IMR-90 (cell line): Measurements from ENCODE around the gene UTF1. TPM values are rescaled to one million over a fixed set of nuclear protein-coding genes. Genes with fewer than 3 reads are reported as not detected.
A peak's percentile ranks its signal among the peaks of the same experiment; 100 is the strongest.

Experiments
- ATAC-seq: fragments of 200-7000 bp; cut with Tn5 transposase; 2 replicates; pipeline ENCODE4 v1.9.1; 2020; ENCODE audit warnings: low read depth, mild to moderate bottlenecking, moderate library complexity
- BruUV-seq: library from RNA; stranded (reverse); fragments of 400-500 nt; replicated peaks from 2 replicates; lab custom pipeline; 2021; lab: Mats Ljungman, UMichigan
- CTCF ChIA-PET: fragments of 300-600 bp; formaldehyde crosslinking; extraction: SDS; loops from one replicate; lab custom pipeline; 2021; ENCODE audit warnings: antibody characterized with exemption; lab: Yijun Ruan, JAX
- POLR2A ChIA-PET: fragments of 300-600 bp; sonication (Branson Sonifier 250); formaldehyde crosslinking; loops from one replicate; lab custom pipeline; 2022; ENCODE audit warnings: antibody characterized with exemption; ENCODE audit not compliant: unreplicated experiment; lab: Charles Lee
- DNase-seq: peaks from one replicate; pipeline ENCODE4 v3.0.0; 2013
- H2AFZ ChIP-seq: replicated peaks from 2 replicates; pipeline ENCODE3; 2013; ENCODE audit warnings: low read length, mild to moderate bottlenecking; ENCODE audit not compliant: poor library complexity
- H2AK5ac ChIP-seq: 2 replicates; pipeline ENCODE4 v1.6.1; 2013; ENCODE audit warnings: low read depth, low read length, inconsistent platforms
- H2AK9ac ChIP-seq: replicated peaks from 2 replicates; pipeline ENCODE3; 2013; ENCODE audit warnings: mild to moderate bottlenecking, low read depth, low read length, moderate library complexity; ENCODE audit not compliant: poor library complexity
- H2BK120ac ChIP-seq: 2 replicates; pipeline ENCODE4 v1.6.1; 2013; ENCODE audit warnings: low read depth, low read length, inconsistent platforms
- H2BK15ac ChIP-seq: 3 replicates; pipeline ENCODE4 v1.6.1; 2013; ENCODE audit warnings: low read depth, low read length, inconsistent platforms
- H2BK20ac ChIP-seq: 2 replicates; pipeline ENCODE4 v1.6.1; 2013; ENCODE audit warnings: low read depth, mild to moderate bottlenecking, inconsistent platforms, low read length, moderate library complexity
- H2BK5ac ChIP-seq: 2 replicates; pipeline ENCODE4 v1.6.1; 2013; ENCODE audit warnings: mild to moderate bottlenecking, low read depth, low read length, inconsistent platforms; ENCODE audit not compliant: poor library complexity, severe bottlenecking
- H3K14ac ChIP-seq: replicated peaks from 2 replicates; pipeline ENCODE4 v1.6.1; 2013; ENCODE audit warnings: low read depth, low read length, inconsistent platforms
- H3K18ac ChIP-seq: 2 replicates; pipeline ENCODE4 v1.6.1; 2013; ENCODE audit warnings: low read depth, low read length, control low read depth
- H3K23ac ChIP-seq: 2 replicates; pipeline ENCODE4 v1.6.1; 2013; ENCODE audit warnings: low read depth, low read length, inconsistent platforms
- H3K27ac ChIP-seq: 2 replicates; pipeline ENCODE4 v1.5.1; 2013; ENCODE audit warnings: mild to moderate bottlenecking, control low read depth, low read length; ENCODE audit not compliant: insufficient read depth
- H3K27me3 ChIP-seq: 2 replicates; pipeline ENCODE4 v1.6.1; 2013; ENCODE audit warnings: low read length; ENCODE audit not compliant: control insufficient read depth, insufficient read depth
- H3K36me3 ChIP-seq: 2 replicates; pipeline ENCODE4 v1.6.1; 2013; ENCODE audit warnings: low read length, mixed read lengths; ENCODE audit not compliant: control insufficient read depth, insufficient read depth
- H3K4ac ChIP-seq: 2 replicates; pipeline ENCODE4 v1.6.1; 2013; ENCODE audit warnings: low read depth, low read length, inconsistent platforms
- H3K4me1 ChIP-seq: 2 replicates; pipeline ENCODE4 v1.6.1; 2013; ENCODE audit warnings: low read length, mixed read lengths; ENCODE audit not compliant: control insufficient read depth, insufficient read depth
- H3K4me2 ChIP-seq: 2 replicates; pipeline ENCODE4 v1.6.1; 2013; ENCODE audit warnings: low read depth, mild to moderate bottlenecking, control low read depth, low read length, moderate library complexity
- H3K4me3 ChIP-seq: 2 replicates; pipeline ENCODE4 v1.5.1; 2013; ENCODE audit warnings: low read depth, mild to moderate bottlenecking, control low read depth, low read length, moderate library complexity; ENCODE audit not compliant: insufficient read depth
- H3K56ac ChIP-seq: 2 replicates; pipeline ENCODE4 v1.6.1; 2013; ENCODE audit warnings: low read length, inconsistent platforms; ENCODE audit not compliant: insufficient read depth; ENCODE audit errors: extremely low read depth
- H3K79me1 ChIP-seq, 2 experiments: 2 replicates each; pipeline ENCODE4 v1.6.1; 2013; ENCODE audit warnings: low read length in 2 of 2, inconsistent platforms in 1 of 2, low read depth in 1 of 2
- H3K9ac ChIP-seq: 2 replicates; pipeline ENCODE4 v1.6.1; 2013; ENCODE audit warnings: low read depth, low read length, control low read depth
- H3K9me1 ChIP-seq: 2 replicates; pipeline ENCODE4 v1.6.1; 2013; ENCODE audit warnings: low read length, inconsistent platforms; ENCODE audit not compliant: insufficient read depth
- H3K9me3 ChIP-seq: 2 replicates; pipeline ENCODE4 v1.6.1; 2013; ENCODE audit warnings: low read length; ENCODE audit not compliant: control insufficient read depth, insufficient read depth
- H4K20me1 ChIP-seq: 2 replicates; pipeline ENCODE4 v1.6.1; 2013; ENCODE audit warnings: low read length, inconsistent platforms; ENCODE audit not compliant: insufficient read depth
- H4K5ac ChIP-seq: 2 replicates; pipeline ENCODE4 v1.6.1; 2013; ENCODE audit warnings: mild to moderate bottlenecking, low read depth, low read length, control low read depth
- H4K8ac ChIP-seq, 2 experiments: 2 replicates each; pipeline ENCODE4 v1.6.1; 2013; ENCODE audit warnings: low read depth in 2 of 2, low read length in 2 of 2, control low read depth in 1 of 2, inconsistent platforms in 1 of 2
- H4K91ac ChIP-seq: 2 replicates; pipeline ENCODE4 v1.6.1; 2013; ENCODE audit warnings: low read depth, low read length, inconsistent platforms; ENCODE audit not compliant: insufficient read depth
- BHLHE40 ChIP-seq: fragments of 150-350 bp; IDR thresholded peaks from 2 replicates; pipeline ENCODE4 v1.6.1; 2016; ENCODE audit warnings: mild to moderate bottlenecking, low read depth, low read length
- CEBPB ChIP-seq: IDR thresholded peaks from 2 replicates; pipeline ENCODE4 v1.6.1; 2012; ENCODE audit warnings: low read depth, low read length, improper control_type of control experiment
- FOS ChIP-seq: fragments of 150-350 bp; IDR thresholded peaks from 2 replicates; pipeline ENCODE4 v1.6.1; 2016; ENCODE audit warnings: low read depth, low read length
- MAFK ChIP-seq: IDR thresholded peaks from 2 replicates; pipeline ENCODE4 v1.6.1; 2012; ENCODE audit warnings: low read depth, low read length, improper control_type of control experiment
- MAZ ChIP-seq: IDR thresholded peaks from 2 replicates; pipeline ENCODE4 v1.6.1; 2012; ENCODE audit warnings: low read depth, mild to moderate bottlenecking, low read length, improper control_type of control experiment, moderate library complexity, borderline replicate concordance
- MXI1 ChIP-seq: IDR thresholded peaks from 2 replicates; pipeline ENCODE4 v1.6.1; 2012; ENCODE audit warnings: low read depth, mild to moderate bottlenecking, low read length, moderate library complexity, borderline replicate concordance
- NFE2L2 ChIP-seq: fragments of 150-350 bp; IDR thresholded peaks from 2 replicates; pipeline ENCODE4 v1.6.1; 2016; ENCODE audit warnings: low read depth, mild to moderate bottlenecking, low read length
- POLR2A ChIP-seq: IDR thresholded peaks from 2 replicates; pipeline ENCODE4 v1.6.1; 2012; ENCODE audit warnings: mild to moderate bottlenecking, low read depth, low read length
- RAD21 ChIP-seq: IDR thresholded peaks from 2 replicates; pipeline ENCODE4 v1.6.1; 2012; ENCODE audit warnings: low read length, improper control_type of control experiment
- RCOR1 ChIP-seq: IDR thresholded peaks from 2 replicates; pipeline ENCODE4 v1.6.1; 2012; ENCODE audit warnings: mild to moderate bottlenecking, low read length, improper control_type of control experiment; ENCODE audit not compliant: insufficient replicate concordance
- RFX5 ChIP-seq: IDR thresholded peaks from 2 replicates; pipeline ENCODE4 v1.8.0; 2012; ENCODE audit warnings: low read depth, mild to moderate bottlenecking, low read length, moderate library complexity
- SMC3 ChIP-seq: fragments of 150-350 bp; IDR thresholded peaks from 2 replicates; pipeline ENCODE4 v1.6.1; 2016; ENCODE audit warnings: low read depth, mild to moderate bottlenecking, antibody characterized with exemption, low read length, moderate library complexity
- WGBS, 2 experiments: methylation state at CpG; one replicate each; pipeline versions ENCODE4 v1.1.5 to v1.1.7; 2013; ENCODE audit warnings: missing lambda C conversion rate in 2 of 2; ENCODE audit not compliant: insufficient read length in 1 of 2; ENCODE audit errors: extremely low coverage in 2 of 2; 5-methylcytosine and 5-hydroxymethylcytosine counted together
- dilution Hi-C: fragments of 300-500 bp; cut with HindIII; formaldehyde crosslinking; loops from one replicate; pipeline ENCODE4 v1.14.3; 2018; ENCODE audit warnings: low sequenced_read_pairs; ENCODE audit not compliant: unreplicated experiment
- in situ Hi-C: fragments of 300-500 bp; cut with MboI; formaldehyde crosslinking; loops from 3 replicates; pipeline ENCODE4 v1.14.3; 2019; ENCODE audit warnings: low sequenced_read_pairs, inconsistent platforms, mixed read lengths
- intact Hi-C: fragments of 100-400 bp; cut with micrococcal nuclease; formaldehyde crosslinking; loops from 2 replicates; pipeline ENCODE4 v1.10.0; 2022
- polyA plus RNA-seq, 3 experiments: library from polyadenylated mRNA; depleted of rRNA; stranded (reverse); fragments of >200 nt; gene quantifications; 2 replicates each; pipeline ENCODE4 v1.2.3, GENCODE V29; 2012; ENCODE audit warnings: low replicate concordance in 1 of 3
- total RNA-seq: library from RNA; depleted of rRNA; stranded (reverse); fragments of >200 nt; gene quantifications from 2 replicates; pipeline ENCODE4 v1.2.3, GENCODE V29; 2012
- TF ChIP-seq, protein P1 (sequence below): fragments of 150-350 bp; IDR thresholded peaks from 2 replicates; pipeline ENCODE4 v1.6.1; 2016; ENCODE audit warnings: low read depth, mild to moderate bottlenecking, low read length, moderate library complexity, borderline replicate concordance
- TF ChIP-seq, protein P2 (sequence below): conservative IDR thresholded peaks from 2 replicates; pipeline ENCODE4 v1.5.1; 2012; ENCODE audit warnings: mild to moderate bottlenecking, low read depth, low read length, improper control_type of control experiment
- TF ChIP-seq, protein P3 (sequence below): fragments of 150-350 bp; IDR thresholded peaks from 2 replicates; pipeline ENCODE4 v1.6.1; 2017; ENCODE audit warnings: mild to moderate bottlenecking, antibody characterized with exemption, low read length, low read depth

UTF1 gene
- total and polyA plus RNA-seq, 2 of the 4 experiments (the other 2 are of a cell fraction) = not detected

DNA sequence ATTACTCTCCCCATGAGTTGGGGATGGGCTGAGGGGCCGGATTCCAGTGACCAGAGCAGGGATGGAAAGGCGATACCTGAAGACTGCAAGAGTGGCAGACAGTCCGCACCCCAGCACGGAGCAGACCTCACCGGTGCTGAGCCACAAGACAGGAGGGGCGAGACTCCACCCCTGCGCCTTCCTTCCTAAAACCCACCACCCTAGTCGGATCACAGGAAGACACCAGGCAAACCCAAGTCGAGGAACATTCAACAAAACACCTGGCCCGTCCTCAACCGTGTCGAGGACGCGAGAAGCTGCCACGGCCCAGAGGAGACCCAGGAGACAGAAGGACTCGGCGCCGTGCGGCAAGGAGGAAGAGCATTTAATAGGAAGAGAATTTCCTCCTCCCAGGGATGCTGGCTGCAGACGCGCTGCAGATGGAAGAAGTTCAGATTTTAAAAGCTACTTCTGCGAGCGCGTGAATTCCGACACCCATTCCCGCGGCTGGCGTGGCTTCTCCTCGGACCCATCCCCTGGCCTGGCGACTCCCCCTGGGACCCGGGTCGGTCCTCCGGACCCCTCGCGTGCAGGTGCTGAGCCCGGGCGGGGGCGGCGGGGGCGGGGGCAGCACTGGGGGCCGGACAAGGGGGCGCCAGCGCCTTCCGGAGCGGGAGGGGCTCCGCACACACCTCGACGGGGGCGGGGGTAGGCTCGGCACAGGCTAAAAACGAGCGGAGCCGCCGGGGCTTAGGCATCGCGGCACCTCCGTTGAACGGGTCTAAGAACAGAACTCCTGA, 563 bp upstream of the UTF1 start:
- no peak overlapping the region for H3K4me3 ChIP-seq
- 2% methylated on average over 15 of the region's 58 CpGs; no CpG with 5 or more reads in 1 of the 2 experiments for WGBS, 2 experiments
- in situ Hi-C loops = no loop called here
- H2AK5ac ChIP-seq = no peak overlapping the region
- no peak overlapping the region for H3K4me2 ChIP-seq
- H2BK15ac ChIP-seq = no peak overlapping the region
- intact Hi-C loops = no loop called here
- no peaks in the 10 kb centered on the region for H3K4me1 ChIP-seq
- no peak overlapping the region for H2BK20ac ChIP-seq
- no peak overlapping the region for H3K14ac ChIP-seq
- ATAC-seq (no peak), DNase-seq (no peak)
- no peak overlapping the region for H2AK9ac ChIP-seq
- H2BK5ac ChIP-seq = no peak overlapping the region
- no peaks in the 10 kb centered on the region for H4K20me1 ChIP-seq
- H4K5ac ChIP-seq = no peak overlapping the region
- H3K79me1 ChIP-seq = no peaks in the 10 kb centered on the region
- no peak overlapping the region for H4K8ac ChIP-seq
- H3K27ac ChIP-seq = no peak overlapping the region
- no peak overlapping the region for H3K18ac ChIP-seq
- H3K9me1 ChIP-seq = no peaks in the 10 kb centered on the region
- no peak overlapping the region for H3K9ac ChIP-seq
- H3K9me3 ChIP-seq = 0 out of 2 replicates have a peak, but pooled peaks cover 2% of the 10 kb centered on the region
- no peak overlapping the region; the same call in 1 of the 2 replicates for H3K56ac ChIP-seq
- no peak overlapping the region for H4K91ac ChIP-seq
- H3K36me3 ChIP-seq = no peaks in the 10 kb centered on the region
- H3K23ac ChIP-seq = no peak overlapping the region
- H3K27me3 ChIP-seq = peaks cover 56% of the 10 kb centered on the region
- CTCF ChIA-PET = interaction anchor here (0.6 kb wide), 1 partner anchor 568 kb away, joined by 5 read pairs; no protein-coding TSS in a partner anchor
- H3K4ac ChIP-seq = no peak overlapping the region
- dilution Hi-C loops = no loop called here
- H2AFZ ChIP-seq = peak overlapping the region; percentile 0
- BruUV-seq = no TSS peak
- POLR2A ChIA-PET = no interaction called here
- no peak overlapping the region for H2BK120ac ChIP-seq
- no peak for TF ChIP-seq FOS
- TF ChIP-seq RFX5 = no peak
- TF ChIP-seq, protein P1, sequence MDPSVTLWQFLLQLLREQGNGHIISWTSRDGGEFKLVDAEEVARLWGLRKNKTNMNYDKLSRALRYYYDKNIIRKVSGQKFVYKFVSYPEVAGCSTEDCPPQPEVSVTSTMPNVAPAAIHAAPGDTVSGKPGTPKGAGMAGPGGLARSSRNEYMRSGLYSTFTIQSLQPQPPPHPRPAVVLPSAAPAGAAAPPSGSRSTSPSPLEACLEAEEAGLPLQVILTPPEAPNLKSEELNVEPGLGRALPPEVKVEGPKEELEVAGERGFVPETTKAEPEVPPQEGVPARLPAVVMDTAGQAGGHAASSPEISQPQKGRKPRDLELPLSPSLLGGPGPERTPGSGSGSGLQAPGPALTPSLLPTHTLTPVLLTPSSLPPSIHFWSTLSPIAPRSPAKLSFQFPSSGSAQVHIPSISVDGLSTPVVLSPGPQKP = no peak
- TF ChIP-seq POLR2A = no peak
- TF ChIP-seq NFE2L2 = no peak
- no peak for TF ChIP-seq MAZ
- TF ChIP-seq CEBPB = no peak
- no peak for TF ChIP-seq MXI1
- TF ChIP-seq BHLHE40 = no peak
- TF ChIP-seq SMC3 = no peak
- TF ChIP-seq MAFK = no peak
- no peak for TF ChIP-seq RCOR1
- TF ChIP-seq RAD21 = no peak
- TF ChIP-seq, protein P2, sequence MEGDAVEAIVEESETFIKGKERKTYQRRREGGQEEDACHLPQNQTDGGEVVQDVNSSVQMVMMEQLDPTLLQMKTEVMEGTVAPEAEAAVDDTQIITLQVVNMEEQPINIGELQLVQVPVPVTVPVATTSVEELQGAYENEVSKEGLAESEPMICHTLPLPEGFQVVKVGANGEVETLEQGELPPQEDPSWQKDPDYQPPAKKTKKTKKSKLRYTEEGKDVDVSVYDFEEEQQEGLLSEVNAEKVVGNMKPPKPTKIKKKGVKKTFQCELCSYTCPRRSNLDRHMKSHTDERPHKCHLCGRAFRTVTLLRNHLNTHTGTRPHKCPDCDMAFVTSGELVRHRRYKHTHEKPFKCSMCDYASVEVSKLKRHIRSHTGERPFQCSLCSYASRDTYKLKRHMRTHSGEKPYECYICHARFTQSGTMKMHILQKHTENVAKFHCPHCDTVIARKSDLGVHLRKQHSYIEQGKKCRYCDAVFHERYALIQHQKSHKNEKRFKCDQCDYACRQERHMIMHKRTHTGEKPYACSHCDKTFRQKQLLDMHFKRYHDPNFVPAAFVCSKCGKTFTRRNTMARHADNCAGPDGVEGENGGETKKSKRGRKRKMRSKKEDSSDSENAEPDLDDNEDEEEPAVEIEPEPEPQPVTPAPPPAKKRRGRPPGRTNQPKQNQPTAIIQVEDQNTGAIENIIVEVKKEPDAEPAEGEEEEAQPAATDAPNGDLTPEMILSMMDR = no peak
- TF ChIP-seq, protein P3, sequence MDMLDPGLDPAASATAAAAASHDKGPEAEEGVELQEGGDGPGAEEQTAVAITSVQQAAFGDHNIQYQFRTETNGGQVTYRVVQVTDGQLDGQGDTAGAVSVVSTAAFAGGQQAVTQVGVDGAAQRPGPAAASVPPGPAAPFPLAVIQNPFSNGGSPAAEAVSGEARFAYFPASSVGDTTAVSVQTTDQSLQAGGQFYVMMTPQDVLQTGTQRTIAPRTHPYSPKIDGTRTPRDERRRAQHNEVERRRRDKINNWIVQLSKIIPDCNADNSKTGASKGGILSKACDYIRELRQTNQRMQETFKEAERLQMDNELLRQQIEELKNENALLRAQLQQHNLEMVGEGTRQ = no peak
